Measurements from ENCODE around the gene NIN. TPM values are rescaled to one million over a fixed set of nuclear protein-coding genes. Genes with fewer than 3 reads are reported as not detected.
A peak's percentile ranks its signal among the peaks of the same experiment; 100 is the strongest.

The NIN gene
- total and polyA plus RNA-seq, 5 experiments from 2014 or later, result 37.1 to 137 (median 60.2) TPM

- Mint-ChIP-seq H3K36me3 (peaks cover 0 to 26% (median 14%) of the 10 kb centered on the region in 3 donors), H3K27me3 (no peaks in the 10 kb centered on the region), H3K4me1 (peaks cover 29 to 69% (median 62%) of the 10 kb centered on the region in 4 donors), H3K9me3 (no peaks in the 10 kb centered on the region), H3K4me3 (peak overlapping the region in 1 of 10 donors; percentile 63), H3K27ac (peak overlapping the region in 9 of 10 donors; percentile 31 to 98 (median 89))
- no peak for ATAC-seq
- POLR2A ChIA-PET, result no interaction called here
- DNase-seq, result no peak
Measured at GRCh38 chr14:50780393-50780792, 50.6 kb downstream of the NIN start.

- H3K4me1 Mint-ChIP-seq, result peaks cover 28 to 67% (median 57%) of the 10 kb centered on the region in 4 donors
- peak overlapping the region; percentile 21 to 98 (median 85) for H3K27ac Mint-ChIP-seq
- POLR2A ChIA-PET, result interaction anchor here (1.5 to 3.8 kb wide), 3 partner anchors 52 to 87 kb away, joined by 5 to 27 read pairs (median 15); partner anchors contain the start of gene NIN
- H3K27me3 Mint-ChIP-seq, result no peaks in the 10 kb centered on the region
- peak in 1 of 2 donors; percentile 22 for ATAC-seq
- H3K36me3 Mint-ChIP-seq, result peaks cover 0 to 41% (median 23%) of the 10 kb centered on the region in 3 donors
- DNase-seq, result no peak
- H3K4me3 Mint-ChIP-seq, result peak overlapping the region in 1 of 10 donors; percentile 48
- H3K9me3 Mint-ChIP-seq, result no peaks in the 10 kb centered on the region
Measured at GRCh38 chr14:50778721-50779483, 52.1 kb downstream of the NIN start.

- no peaks in the 10 kb centered on the region for H3K27me3 Mint-ChIP-seq
- peaks cover 21 to 49% (median 42%) of the 10 kb centered on the region in 4 donors for H3K4me1 Mint-ChIP-seq
- H3K4me3 Mint-ChIP-seq, result no peak overlapping the region
- POLR2A ChIA-PET, result interaction anchor here (0.8 to 3.8 kb wide), 3 partner anchors 9 to 83 kb away, joined by 4 to 27 read pairs (median 4); partner anchors contain the start of gene NIN
- H3K36me3 Mint-ChIP-seq, result peaks cover 6 to 62% (median 41%) of the 10 kb centered on the region in 3 donors
- DNase-seq (no peak), ATAC-seq (no peak)
- H3K27ac Mint-ChIP-seq, result peak overlapping the region in 1 of 10 donors; percentile 32
- H3K9me3 Mint-ChIP-seq, result no peaks in the 10 kb centered on the region
Measured at GRCh38 chr14:50776522-50776921, 54.4 kb downstream of the NIN start.

GRCh38 chr14:50775357-50775756 is 55.6 kb downstream of the NIN start:
- DNase-seq (no peak), ATAC-seq (no peak)
- Mint-ChIP-seq H3K4me1 (peaks cover 15 to 37% (median 32%) of the 10 kb centered on the region in 4 donors), H3K4me3 (no peak overlapping the region), H3K27me3 (no peaks in the 10 kb centered on the region), H3K9me3 (no peaks in the 10 kb centered on the region), H3K27ac (peak overlapping the region in 1 of 10 donors; percentile 7), H3K36me3 (peaks cover 6 to 66% (median 43%) of the 10 kb centered on the region in 3 donors)
- POLR2A ChIA-PET, result interaction anchor here (1.2 to 3.8 kb wide), 3 partner anchors 54 to 84 kb away, joined by 4 to 27 read pairs (median 5); partner anchors contain the start of gene NIN

GRCh38 chr14:50774542-50775267 is 56.3 kb downstream of the NIN start:
- ATAC-seq (no peak), DNase-seq (no peak)
- Mint-ChIP-seq H3K27me3 (no peaks in the 10 kb centered on the region), H3K36me3 (peaks cover 6 to 73% (median 45%) of the 10 kb centered on the region in 3 donors), H3K27ac (peak overlapping the region in 7 of 10 donors; percentile 1 to 76 (median 54)), H3K4me3 (no peak overlapping the region), H3K9me3 (no peaks in the 10 kb centered on the region), H3K4me1 (peaks cover 15 to 35% (median 31%) of the 10 kb centered on the region in 4 donors)
- POLR2A ChIA-PET, result interaction anchor here (1.2 to 3.8 kb wide), 4 partner anchors 55 to 85 kb away, joined by 4 to 27 read pairs (median 4); partner anchors contain the start of gene NIN

GRCh38 chr14:50773632-50774541 is 57.1 kb downstream of the NIN start:
- ATAC-seq (peak in 1 of 2 donors; percentile 39), DNase-seq (no peak)
- Mint-ChIP-seq H3K27me3 (no peaks in the 10 kb centered on the region), H3K27ac (peak overlapping the region in 9 of 10 donors; percentile 1 to 76 (median 62)), H3K9me3 (no peaks in the 10 kb centered on the region), H3K4me1 (peaks cover 11 to 29% (median 23%) of the 10 kb centered on the region in 4 donors), H3K36me3 (peaks cover 6 to 81% (median 46%) of the 10 kb centered on the region in 3 donors), H3K4me3 (peak overlapping the region in 1 of 10 donors; percentile 18)
- POLR2A ChIA-PET, result interaction anchor here (1.4 kb wide), 1 partner anchor 86 kb away, joined by 4 read pairs; no protein-coding TSS in a partner anchor

GRCh38 chr14:50772412-50772811 is 58.5 kb downstream of the NIN start:
- ATAC-seq (no peak), DNase-seq (no peak)
- POLR2A ChIA-PET, result no interaction called here
- peak overlapping the region in 3 of 10 donors; percentile 27 to 77 (median 62) for H3K27ac Mint-ChIP-seq
- peaks cover 12 to 25% (median 20%) of the 10 kb centered on the region in 4 donors for H3K4me1 Mint-ChIP-seq
- H3K9me3 Mint-ChIP-seq, result no peaks in the 10 kb centered on the region
- no peak overlapping the region for H3K4me3 Mint-ChIP-seq
- peaks cover 6 to 90% (median 54%) of the 10 kb centered on the region in 3 donors for H3K36me3 Mint-ChIP-seq
- no peaks in the 10 kb centered on the region for H3K27me3 Mint-ChIP-seq

GRCh38 chr14:50770586-50770985 is 60.4 kb downstream of the NIN start:
- Mint-ChIP-seq H3K9me3 (no peaks in the 10 kb centered on the region), H3K27ac (no peak overlapping the region), H3K36me3 (peaks cover 6 to 91% (median 61%) of the 10 kb centered on the region in 3 donors), H3K4me1 (peaks cover 15 to 25% (median 18%) of the 10 kb centered on the region in 4 donors), H3K27me3 (no peaks in the 10 kb centered on the region), H3K4me3 (no peak overlapping the region)
- POLR2A ChIA-PET, result no interaction called here
- ATAC-seq (no peak), DNase-seq (no peak)

- H3K4me1 Mint-ChIP-seq, result peaks cover 13 to 25% (median 17%) of the 10 kb centered on the region in 4 donors
- ATAC-seq (no peak), DNase-seq (no peak)
- peak overlapping the region in 3 of 10 donors; percentile 40 to 68 (median 56) for H3K27ac Mint-ChIP-seq
- H3K36me3 Mint-ChIP-seq, result peaks cover 6 to 93% (median 63%) of the 10 kb centered on the region in 3 donors
- H3K4me3 Mint-ChIP-seq, result no peak overlapping the region
- no peaks in the 10 kb centered on the region for H3K27me3 Mint-ChIP-seq
- POLR2A ChIA-PET, result interaction anchor here (1.0 kb wide), 1 partner anchor 21 kb away, joined by 3 read pairs; no protein-coding TSS in a partner anchor
- no peaks in the 10 kb centered on the region for H3K9me3 Mint-ChIP-seq
Measured at GRCh38 chr14:50769863-50770500, 61.0 kb downstream of the NIN start.

GRCh38 chr14:50768680-50769079 is 62.3 kb downstream of the NIN start:
- no peaks in the 10 kb centered on the region for H3K27me3 Mint-ChIP-seq
- ATAC-seq (no peak), DNase-seq (no peak)
- no peak overlapping the region for H3K4me3 Mint-ChIP-seq
- peak overlapping the region in 7 of 10 donors; percentile 0 to 87 (median 14) for H3K27ac Mint-ChIP-seq
- peaks cover 3 to 13% (median 8%) of the 10 kb centered on the region in 4 donors for H3K4me1 Mint-ChIP-seq
- peaks cover 6 to 80% (median 61%) of the 10 kb centered on the region in 3 donors for H3K36me3 Mint-ChIP-seq
- H3K9me3 Mint-ChIP-seq, result no peaks in the 10 kb centered on the region
- POLR2A ChIA-PET, result interaction anchor here (1.0 kb wide), 1 partner anchor 22 kb away, joined by 3 read pairs; no protein-coding TSS in a partner anchor

GRCh38 chr14:50766338-50766886 is 64.5 kb downstream of the NIN start:
- DNase-seq (no peak), ATAC-seq (no peak)
- peak overlapping the region in 3 of 10 donors; percentile 22 to 80 (median 48) for H3K27ac Mint-ChIP-seq
- H3K9me3 Mint-ChIP-seq, result no peaks in the 10 kb centered on the region
- no peaks in the 10 kb centered on the region for H3K27me3 Mint-ChIP-seq
- H3K36me3 Mint-ChIP-seq, result peaks cover 4 to 58% (median 53%) of the 10 kb centered on the region in 3 donors
- H3K4me1 Mint-ChIP-seq, result peaks cover 0 to 10% (median 6%) of the 10 kb centered on the region in 4 donors
- H3K4me3 Mint-ChIP-seq, result no peak overlapping the region
- POLR2A ChIA-PET, result interaction anchor here (0.5 kb wide), 1 partner anchor 307 kb away, joined by 4 read pairs; no protein-coding TSS in a partner anchor
